Stomach (tissue), 9 donors: ENCODE results near the gene SCAP. TPM values are rescaled to one million over a fixed set of nuclear protein-coding genes. Genes with fewer than 3 reads are reported as not detected.
"Not testable (repeated sequence)": the region's sequence is repeated elsewhere in the genome, so short reads cannot be mapped to it uniquely, and the experiment has no call there.

ENCODE experiments used
- DNase-seq, 2 donors: peaks; one replicate each; pipeline versions ENCODE4 v3.0.0 to v3.0.0-alpha.2; 2013 to 2019
- H3K27ac ChIP-seq, 5 donors: fragments of 200-600 bp in 4 of 5; sonication (generic) in 4 of 5; one replicate each; pipeline ENCODE4 v1.5.1; 2013 to 2019; ENCODE audit warnings: mild to moderate bottlenecking in 1 of 5, moderate library complexity in 1 of 5
- H3K27me3 ChIP-seq, 3 donors: fragments of 200-600 bp; sonication (generic); one replicate each; pipeline ENCODE4 v1.5.1; 2017 to 2019; ENCODE audit warnings: mixed run types in 1 of 3
- H3K36me3 ChIP-seq, 4 donors: fragments of 200-600 bp; sonication (generic); 1 replicate in 3 of 4; 2 replicates in 1 of 4; pipeline ENCODE4 v1.5.1; 2016 to 2019
- H3K4me1 ChIP-seq, 4 donors: fragments of 200-600 bp; sonication (generic); one replicate each; pipeline ENCODE4 v1.5.1; 2016 to 2019
- H3K4me3 ChIP-seq, 4 donors: fragments of 200-600 bp; sonication (generic) in 3 of 4; one replicate each; pipeline ENCODE4 v1.5.1; 2016 to 2019; ENCODE audit warnings: mild to moderate bottlenecking in 1 of 4
- H3K9me3 ChIP-seq, 4 donors: fragments of 200-600 bp; sonication (generic); one replicate each; pipeline ENCODE4 v1.5.1; 2016 to 2019
- CTCF ChIP-seq, 7 experiments: fragments of 450-650 bp in 4 of 7; fragments of 200-600 bp in 3 of 7; sonication (generic) in 3 of 7; IDR thresholded peaks; one replicate each; pipeline ENCODE4 v1.5.1; 2016 to 2019; ENCODE audit warnings: antibody characterized with exemption in 7 of 7, control low read depth in 2 of 7, mild to moderate bottlenecking in 1 of 7
- EP300 ChIP-seq: sonication (generic); formaldehyde crosslinking; IDR thresholded peaks from one replicate; pipeline ENCODE4 v1.6.1; 2017; ENCODE audit warnings: antibody characterized with exemption
- POLR2A ChIP-seq, 4 donors: fragments of 450-650 bp; IDR thresholded peaks; one replicate each; pipeline ENCODE4 v1.6.1; 2016; ENCODE audit warnings: antibody characterized with exemption in 4 of 4, control low read depth in 2 of 4, mild to moderate bottlenecking in 1 of 4, moderate library complexity in 1 of 4
- POLR2AphosphoS5 ChIP-seq, 3 donors: sonication (generic); formaldehyde crosslinking; IDR thresholded peaks; one replicate each; pipeline ENCODE4 v1.6.1; 2016; ENCODE audit warnings: antibody characterized with exemption in 3 of 3
- WGBS, 5 donors: extraction: QIAGEN DNeasy Blood & Tissue Kit in 3 of 5; methylation state at CpG; one replicate each; pipeline versions ENCODE4 v1.1.5 to v1.1.7; 2013 to 2018; 5-methylcytosine and 5-hydroxymethylcytosine counted together
- intact Hi-C: fragments of 100-400 bp; cut with DNase I; formaldehyde crosslinking; loops from one replicate; pipeline ENCODE4 v1.15.1; 2023; ENCODE audit warnings: low total_unique reads
- polyA plus RNA-seq, 3 donors: library from polyadenylated mRNA; stranded (reverse); fragments of 200-250 nt; gene quantifications; one replicate each; pipeline ENCODE4 v1.2.3, GENCODE V29; 2013
- total RNA-seq, 5 donors: library from RNA; depleted of rRNA; stranded (reverse); fragments of >200 nt; gene quantifications; one replicate each; pipeline versions ENCODE4 v1.1.0 to v1.2.3, GENCODE V29; 2014 to 2016
- donor health status: healthy with polysubstance abuse.
- donor health status: Bipolar disorder and iron deficiency.
- donor health status: healthy.

SCAP gene
- total and polyA plus RNA-seq, 8 donors = 15.6 to 223 (median 47.3) TPM

- H3K4me1 ChIP-seq = peaks cover 9 to 21% (median 14%) of the 10 kb centered on the region in 4 donors
- no peaks in the 10 kb centered on the region for H3K9me3 ChIP-seq
- H3K4me3 ChIP-seq = peak within 1 kb of the TSS; percentile 66 to 75 (median 73)
- peak; percentile 97 to 99 for DNase-seq
- WGBS, 5 donors = 0 to 1% (median 0%) methylated on average over 32 to 71 of the region's 71 CpGs
- peak in 4 of 7 experiments; percentile 11 to 54 (median 35) for TF ChIP-seq CTCF (IDR thresholded peaks at IDR 0.05)
- TF ChIP-seq EP300 = no peak
- peak; percentile 67 to 88 (median 70) for TF ChIP-seq POLR2AphosphoS5 (IDR thresholded peaks at IDR 0.05)
- TF ChIP-seq POLR2A (IDR thresholded peaks at IDR 0.05) = peak in 1 of 4 donors; percentile 39
- H3K36me3 ChIP-seq = peaks cover 10 to 27% (median 26%) of the 10 kb centered on the region in 4 donors
- peak within 1 kb of the TSS; percentile 86 to 98 (median 95) for H3K27ac ChIP-seq
- no peaks in the 10 kb centered on the region for H3K27me3 ChIP-seq
- intact Hi-C loops = no loop called here
Observed at GRCh38 chr3:47513125-47513929, 37.6 kb upstream of the SCAP start, which contains the start of gene ELP6. TSS of gene ELP6 (minus strand) at chr3:47513712. CDS start at chr3:47513590, 122 bp downstream.

- intact Hi-C loops = no loop called here
Observed at GRCh38 chr3:47512416-47513124, 36.8 kb upstream of the SCAP start.

GRCh38 chr3:47505267-47505666 is 29.5 kb upstream of the SCAP start:
- H3K27ac ChIP-seq, H3K4me3 ChIP-seq, DNase-seq, H3K27me3 ChIP-seq, intact Hi-C loops, H3K9me3 ChIP-seq, H3K4me1 ChIP-seq: not testable (repeated sequence)
- 97 to 99% (median 98%) methylated on average over 6 of the region's 6 CpGs for WGBS, 5 donors
- H3K36me3 ChIP-seq = peaks cover 32 to 98% (median 89%) of the 10 kb centered on the region in 4 donors

More at GRCh38 chr3:47512416-47513124, 36.8 kb upstream of the SCAP start:
- H3K9me3 ChIP-seq = no peaks in the 10 kb centered on the region
- no peaks in the 10 kb centered on the region for H3K27me3 ChIP-seq
- TF ChIP-seq POLR2AphosphoS5 (IDR thresholded peaks at IDR 0.05) (no peak), POLR2A (IDR thresholded peaks at IDR 0.05) (no peak), CTCF (IDR thresholded peaks at IDR 0.05) (no peak), EP300 (no peak)
- peaks cover 16 to 35% (median 33%) of the 10 kb centered on the region in 4 donors for H3K36me3 ChIP-seq
- peak in 1 of 2 donors; percentile 65 for DNase-seq
- H3K4me3 ChIP-seq = peak overlapping the region; percentile 66 to 75 (median 73)
- H3K27ac ChIP-seq = peak overlapping the region; percentile 86 to 98 (median 95)
- 13 to 20% (median 16%) methylated on average over 35 to 36 of the region's 36 CpGs for WGBS, 5 donors
- H3K4me1 ChIP-seq = peaks cover 9 to 21% (median 14%) of the 10 kb centered on the region in 4 donors

- H3K36me3 ChIP-seq = peaks cover 31 to 98% (median 88%) of the 10 kb centered on the region in 4 donors
- intact Hi-C loops = no loop called here
- H3K9me3 ChIP-seq = no peaks in the 10 kb centered on the region
- no peak for TF ChIP-seq POLR2AphosphoS5 (IDR thresholded peaks at IDR 0.05)
- no peak for TF ChIP-seq POLR2A (IDR thresholded peaks at IDR 0.05)
- no peak for TF ChIP-seq EP300
- no peak for TF ChIP-seq CTCF (IDR thresholded peaks at IDR 0.05)
- H3K27me3 ChIP-seq = no peaks in the 10 kb centered on the region
- 79 to 87% (median 84%) methylated on average over 5 to 7 of the region's 7 CpGs for WGBS, 5 donors
- no peak overlapping the region for H3K27ac ChIP-seq
- H3K4me3 ChIP-seq = no peak overlapping the region
- no peak for DNase-seq
- no peaks in the 10 kb centered on the region for H3K4me1 ChIP-seq
Observed at GRCh38 chr3:47504113-47504512, 28.4 kb upstream of the SCAP start.
